ENCODE data around the gene ADARB2. TPM values are rescaled to one million over a fixed set of nuclear protein-coding genes. Genes with fewer than 3 reads are reported as not detected.

Gene ADARB2
- total and polyA plus RNA-seq, 7 donors = 0.05 to 0.39 (median 0.15) TPM; not detected in 2

GRCh38 chr10:1393481-1393880 is 343.8 kb downstream of the ADARB2 start:
- no peak for ATAC-seq
- H3K9me3 ChIP-seq = no peaks in the 10 kb centered on the region
- no peak overlapping the region for H3K4me3 ChIP-seq
- no peak for DNase-seq
- H3K27ac ChIP-seq = no peak overlapping the region
- H3K4me1 ChIP-seq = no peaks in the 10 kb centered on the region
- H3K27me3 ChIP-seq (ENCODE audit: insufficient read depth in 3 of 3, low read length in 2 of 3) = peaks cover 0 to 2% (median 0%) of the 10 kb centered on the region in 3 donors
- H3K36me3 ChIP-seq (ENCODE audit: insufficient read depth in 1 of 2, low read depth in 1 of 2) = no peaks in the 10 kb centered on the region
- no peak for TF ChIP-seq CTCF (IDR thresholded peaks at IDR 0.05)
- intact Hi-C loops (cut with DNase I) = no loop called here
- WGBS, 3 donors = 87 to 89% (median 87%) methylated on average over 8 of the region's 8 CpGs

DNA sequence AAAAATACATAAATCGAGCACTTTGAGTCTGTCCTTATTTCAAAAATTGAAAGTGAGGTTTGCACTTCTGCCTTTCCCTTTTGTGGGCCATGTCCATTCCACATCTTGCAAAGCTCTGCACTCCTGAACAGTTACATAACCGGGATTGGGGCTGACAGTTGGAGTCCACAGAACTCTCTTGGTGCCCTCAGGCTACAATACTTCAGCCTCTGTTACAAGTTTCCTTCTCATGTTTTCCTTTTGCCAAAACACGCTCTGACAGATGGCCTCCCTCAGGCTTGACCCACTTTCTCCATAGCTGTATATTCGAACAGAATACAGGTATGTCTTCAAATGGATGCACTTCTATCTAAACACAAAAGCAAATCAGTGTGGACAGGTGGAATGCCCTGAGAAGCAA is 345.2 kb downstream of the ADARB2 start:
- TF ChIP-seq CTCF (IDR thresholded peaks at IDR 0.05) = no peak
- no peaks in the 10 kb centered on the region for H3K36me3 ChIP-seq (ENCODE audit: insufficient read depth in 1 of 2, low read depth in 1 of 2)

GRCh38 chr10:1390200-1390599 is 347.1 kb downstream of the ADARB2 start:
- no peaks in the 10 kb centered on the region for H3K36me3 ChIP-seq (ENCODE audit: insufficient read depth in 1 of 2, low read depth in 1 of 2)
- no peaks in the 10 kb centered on the region for H3K9me3 ChIP-seq
- no peak overlapping the region for H3K27ac ChIP-seq
- TF ChIP-seq CTCF (IDR thresholded peaks at IDR 0.05) = no peak
- DNase-seq (no peak), ATAC-seq (no peak)
- no peak overlapping the region for H3K4me3 ChIP-seq
- H3K27me3 ChIP-seq (ENCODE audit: insufficient read depth in 3 of 3, low read length in 2 of 3) = peaks cover 0 to 2% (median 0%) of the 10 kb centered on the region in 3 donors
- intact Hi-C loops (cut with DNase I) = no loop called here
- H3K4me1 ChIP-seq = no peaks in the 10 kb centered on the region
- 84 to 91% (median 86%) methylated on average over 3 of the region's 3 CpGs for WGBS, 3 donors

More for the DNA sequence above, 345.2 kb downstream of the ADARB2 start:
- Histone ChIP-seq H3K27me3 (ENCODE audit: insufficient read depth in 3 of 3, low read length in 2 of 3) (peaks cover 0 to 2% (median 0%) of the 10 kb centered on the region in 3 donors), H3K4me3 (no peak overlapping the region), H3K4me1 (no peaks in the 10 kb centered on the region), H3K9me3 (no peaks in the 10 kb centered on the region), H3K27ac (no peak overlapping the region)
- DNase-seq (no peak), ATAC-seq (no peak)
- whole genome bisulfite sequencing, 3 donors = 66 to 80% (median 80%) methylated on average over 4 of the region's 4 CpGs
- intact Hi-C loops (cut with DNase I) = no loop called here

DNA sequence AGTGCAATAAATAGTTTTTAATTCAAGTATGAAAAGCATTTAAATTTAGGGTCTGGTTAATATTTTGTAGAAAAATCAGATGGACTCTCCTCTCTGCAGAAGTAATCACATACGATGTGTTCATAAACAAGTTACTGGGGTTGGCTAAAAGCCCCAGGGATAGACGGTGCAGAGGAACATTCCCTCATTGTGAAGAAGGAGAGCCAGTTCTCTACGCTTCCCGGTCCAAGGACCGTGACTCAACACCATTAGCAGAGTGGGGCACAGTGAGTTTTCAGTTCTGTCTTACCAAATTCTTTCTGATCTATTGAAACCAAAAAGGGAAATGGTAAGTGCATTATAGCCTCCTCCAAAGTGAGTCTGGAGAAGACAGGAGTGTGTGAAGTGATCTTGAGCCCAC is 353.3 kb downstream of the ADARB2 start:
- TF ChIP-seq CTCF (IDR thresholded peaks at IDR 0.05) = no peak
- intact Hi-C loops (cut with DNase I) = no loop called here
- Histone ChIP-seq H3K4me3 (no peak overlapping the region), H3K9me3 (no peaks in the 10 kb centered on the region), H3K27ac (no peak overlapping the region), H3K36me3 (ENCODE audit: insufficient read depth in 1 of 2, low read depth in 1 of 2) (no peaks in the 10 kb centered on the region), H3K27me3 (ENCODE audit: insufficient read depth in 3 of 3, low read length in 2 of 3) (peaks cover 0 to 23% (median 2%) of the 10 kb centered on the region in 3 donors), H3K4me1 (no peaks in the 10 kb centered on the region)
- WGBS, 3 donors = 22 to 32% (median 29%) methylated on average over 5 of the region's 5 CpGs
- ATAC-seq = no peak
- DNase-seq = no peak

GRCh38 chr10:1382711-1383110 is 354.6 kb downstream of the ADARB2 start:
- Histone ChIP-seq H3K36me3 (ENCODE audit: insufficient read depth in 1 of 2, low read depth in 1 of 2) (no peaks in the 10 kb centered on the region), H3K4me3 (no peak overlapping the region), H3K9me3 (no peaks in the 10 kb centered on the region), H3K27ac (no peak overlapping the region), H3K27me3 (ENCODE audit: insufficient read depth in 3 of 3, low read length in 2 of 3) (peaks cover 0 to 29% (median 2%) of the 10 kb centered on the region in 3 donors), H3K4me1 (no peaks in the 10 kb centered on the region)
- WGBS, 3 donors = 83 to 88% (median 85%) methylated on average over 13 of the region's 13 CpGs
- TF ChIP-seq CTCF (IDR thresholded peaks at IDR 0.05) = no peak
- ATAC-seq = no peak
- intact Hi-C loops (cut with DNase I) = no loop called here
- no peak for DNase-seq
